Right lobe of liver (tissue), 4 donors: ENCODE data around the gene RPS19.

ENCODE experiments used
- POLR2A ChIP-seq: fragments of 450-650 bp; IDR thresholded peaks from one replicate; pipeline ENCODE4 v1.6.1; 2017; ENCODE audit warnings: antibody characterized with exemption, mild to moderate bottlenecking
- TF ChIP-seq, protein P1 (sequence below), 4 donors: fragments of 200-600 bp in 3 of 4; fragments of 450-650 bp in 1 of 4; IDR thresholded peaks; one replicate each; pipeline versions ENCODE4 v1.5.1 to v1.8.0; 2016 to 2022; ENCODE audit warnings: antibody characterized with exemption in 4 of 4, mild to moderate bottlenecking in 2 of 4
- donor health status: DM: no; HTN: no; CAD: no.
- donor health status: DM: no; HTN: no; CAD: no.
- donor health status: DM: no; HTN: yes; CAD: no.

DNA sequence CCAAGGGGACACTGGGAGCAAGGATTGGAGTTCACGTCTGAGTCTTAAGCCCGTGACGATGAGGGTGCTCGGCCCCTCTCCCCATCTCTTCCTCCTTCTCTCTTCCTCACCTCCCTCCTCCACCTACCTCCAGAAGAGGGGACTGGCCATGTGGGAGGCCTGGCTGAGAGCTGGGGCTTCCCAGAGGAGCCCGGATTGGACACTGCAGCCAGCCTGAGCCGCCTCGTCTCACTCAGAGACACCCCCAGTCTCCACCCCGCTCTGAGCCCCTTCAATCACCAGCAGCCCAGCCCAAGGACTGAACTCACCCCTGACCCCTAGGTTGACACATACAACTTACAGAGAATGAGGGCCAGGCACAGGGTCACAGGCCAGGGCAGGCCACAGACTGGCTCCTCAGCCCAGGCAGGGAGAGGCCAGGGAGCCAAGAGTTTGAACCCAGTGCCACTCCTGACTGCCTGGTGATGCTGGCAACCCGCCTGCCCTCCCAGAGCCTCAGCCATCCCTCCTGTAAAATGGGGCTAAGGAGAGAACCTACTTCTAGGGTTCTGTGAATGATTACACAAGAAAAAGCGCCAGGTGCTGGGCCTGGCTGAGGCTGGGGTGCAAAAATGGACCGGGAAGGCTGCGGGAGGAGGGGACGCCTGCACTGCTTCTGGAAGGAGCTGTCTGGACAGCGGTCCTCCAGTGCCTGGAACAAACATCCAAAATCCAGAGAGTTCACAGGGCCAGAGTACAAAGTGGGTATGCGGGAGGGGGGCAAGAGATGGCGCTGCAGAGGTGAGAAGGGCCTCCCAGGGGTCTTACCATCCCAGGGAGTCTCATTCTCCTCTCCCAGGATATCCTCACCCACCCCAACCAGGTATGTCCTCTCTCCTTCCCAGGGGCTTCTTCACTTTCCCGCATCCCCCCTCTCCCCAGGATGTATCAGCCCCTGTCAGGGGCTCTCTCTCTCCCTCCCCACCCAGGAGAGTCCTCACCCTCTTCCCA is 18.2 kb downstream of the RPS19 start:
- TF ChIP-seq, protein P1, sequence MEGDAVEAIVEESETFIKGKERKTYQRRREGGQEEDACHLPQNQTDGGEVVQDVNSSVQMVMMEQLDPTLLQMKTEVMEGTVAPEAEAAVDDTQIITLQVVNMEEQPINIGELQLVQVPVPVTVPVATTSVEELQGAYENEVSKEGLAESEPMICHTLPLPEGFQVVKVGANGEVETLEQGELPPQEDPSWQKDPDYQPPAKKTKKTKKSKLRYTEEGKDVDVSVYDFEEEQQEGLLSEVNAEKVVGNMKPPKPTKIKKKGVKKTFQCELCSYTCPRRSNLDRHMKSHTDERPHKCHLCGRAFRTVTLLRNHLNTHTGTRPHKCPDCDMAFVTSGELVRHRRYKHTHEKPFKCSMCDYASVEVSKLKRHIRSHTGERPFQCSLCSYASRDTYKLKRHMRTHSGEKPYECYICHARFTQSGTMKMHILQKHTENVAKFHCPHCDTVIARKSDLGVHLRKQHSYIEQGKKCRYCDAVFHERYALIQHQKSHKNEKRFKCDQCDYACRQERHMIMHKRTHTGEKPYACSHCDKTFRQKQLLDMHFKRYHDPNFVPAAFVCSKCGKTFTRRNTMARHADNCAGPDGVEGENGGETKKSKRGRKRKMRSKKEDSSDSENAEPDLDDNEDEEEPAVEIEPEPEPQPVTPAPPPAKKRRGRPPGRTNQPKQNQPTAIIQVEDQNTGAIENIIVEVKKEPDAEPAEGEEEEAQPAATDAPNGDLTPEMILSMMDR (IDR thresholded peaks at IDR 0.05), result no peak
- no peak for TF ChIP-seq POLR2A
